K562 (cell line): ENCODE results near the gene SGK1.

Experiments
- BHLHE40 ChIP-seq: IDR thresholded peaks from 2 replicates; pipeline ENCODE4 v1.6.1; 2011; ENCODE audit warnings: low read length, improper control_type of control experiment
- EHMT2 ChIP-seq: fragments of 450-650 bp; IDR thresholded peaks from 2 replicates; pipeline ENCODE4 v1.6.1; 2018; ENCODE audit warnings: antibody characterized with exemption
- EP300 ChIP-seq: IDR thresholded peaks from 2 replicates; pipeline ENCODE4 v1.6.1; 2012; ENCODE audit warnings: low read length, improper control_type of control experiment
- ETV6 ChIP-seq, 3 experiments: fragments of 150-350 bp in 1 of 3; sonication (generic) in 1 of 3; formaldehyde crosslinking in 1 of 3; IDR thresholded peaks; 2 replicates each; pipeline versions ENCODE4 v1.6.1 to v1.8.0; 2014 to 2022; ENCODE audit warnings: borderline replicate concordance in 2 of 3, low read depth in 2 of 3, antibody characterized with exemption in 1 of 3, low read length in 1 of 3, mild to moderate bottlenecking in 1 of 3, missing genetic modification reagents in 1 of 3
- KAT8 ChIP-seq: fragments of 450-650 bp; IDR thresholded peaks from 2 replicates; pipeline ENCODE4 v1.6.1; 2016; ENCODE audit warnings: low read depth, mild to moderate bottlenecking
- POLR2A ChIP-seq: fragments of 450-650 bp; conservative IDR thresholded peaks from 2 replicates; pipeline ENCODE4 v1.6.1; 2016
- POLR2AphosphoS5 ChIP-seq: IDR thresholded peaks from 2 replicates; pipeline ENCODE4 v1.6.1; 2011; ENCODE audit warnings: mild to moderate bottlenecking, low read depth, low read length, moderate library complexity; ENCODE audit not compliant: control insufficient read depth, insufficient read depth
- SP1 ChIP-seq: sonication (generic); formaldehyde crosslinking; IDR thresholded peaks from 2 replicates; pipeline ENCODE4 v1.8.1; 2022; ENCODE audit warnings: mild to moderate bottlenecking, missing genetic modification reagents
- SREBF2 ChIP-seq: sonication (generic); formaldehyde crosslinking; IDR thresholded peaks from 2 replicates; pipeline ENCODE4 v1.4.0; 2020; ENCODE audit warnings: mild to moderate bottlenecking, missing genetic modification reagents
- ZBTB33 ChIP-seq: sonication (generic); formaldehyde crosslinking; IDR thresholded peaks from 2 replicates; pipeline ENCODE4 v1.8.1; 2023; ENCODE audit warnings: mild to moderate bottlenecking, missing genetic modification reagents
- ZNF274 ChIP-seq: IDR thresholded peaks from 2 replicates; pipeline ENCODE4 v1.6.1; 2011; ENCODE audit warnings: low read depth, mild to moderate bottlenecking, low read length, moderate library complexity, borderline replicate concordance
- ZNF586 ChIP-seq: fragments of 450-650 bp; formaldehyde crosslinking; conservative IDR thresholded peaks from 2 replicates; pipeline ENCODE4 v1.4.0; 2020; ENCODE audit warnings: mild to moderate bottlenecking, moderate library complexity
- ZNF589 ChIP-seq: fragments of 200-800 bp; sonication (Bioruptor generic); IDR thresholded peaks from 2 replicates; pipeline ENCODE4 v1.6.1; 2016; ENCODE audit warnings: low read depth, missing genetic modification characterization, missing compliant biosample characterization

DNA sequence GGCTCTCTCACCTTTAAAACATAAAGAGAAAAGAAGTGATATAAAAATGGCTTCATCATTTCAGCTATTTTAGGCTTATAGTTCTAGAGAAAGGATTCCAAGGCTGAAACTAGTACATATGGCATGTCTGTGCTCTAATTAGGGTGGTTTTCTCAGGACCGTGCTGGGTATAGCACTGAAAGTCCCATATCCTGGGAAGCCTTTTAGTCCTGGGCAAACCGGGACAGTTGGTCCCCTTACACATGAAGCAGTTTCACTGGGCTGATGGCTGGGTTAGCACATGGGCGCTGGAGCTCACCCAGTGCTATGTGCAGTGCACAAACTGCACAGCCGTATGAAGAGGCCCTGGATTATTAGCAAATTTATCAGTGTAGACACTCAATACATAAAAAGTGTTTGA lies 110.5 kb downstream of the SGK1 start:
- TF ChIP-seq SREBF2 (CRISPR knock-in tag) (no peak), POLR2A (no peak), KAT8 (no peak), SP1 (no peak), POLR2AphosphoS5 (no peak), ZBTB33 (CRISPR knock-in tag) (no peak), EHMT2 (no peak), ETV6 (IDR thresholded peaks at IDR 0.05; ENCODE audit: borderline replicate concordance in 1 of 2, low read depth in 2 of 2, low read length in 1 of 2) (no peak), ETV6 (CRISPR knock-in tag; IDR thresholded peaks at IDR 0.05; ENCODE audit: borderline replicate concordance) (no peak), ZNF586 (CRISPR knock-in tag) (no peak), EP300 (no peak), BHLHE40 (no peak), ZNF589 (CRISPR knock-in tag) (no peak), ZNF274 (no peak)
